DOHH2 (cell line): Measurements from ENCODE around the gene GTF3C2.

Experiments
- EZH2phosphoT487 ChIP-seq: fragments of 200-600 bp; sonication (generic); IDR thresholded peaks from 2 replicates; pipeline ENCODE4 v1.6.1; 2017; ENCODE audit warnings: borderline replicate concordance, mild to moderate bottlenecking, antibody characterized with exemption, low read length, moderate library complexity, mixed read lengths
- TF ChIP-seq, protein P1 (sequence below): fragments of 200-600 bp; sonication (generic); IDR thresholded peaks from one replicate; pipeline ENCODE4 v1.5.1; 2014; ENCODE audit warnings: antibody characterized with exemption, mild to moderate bottlenecking, low read depth, low read length; ENCODE audit not compliant: poor library complexity, severe bottlenecking

DNA sequence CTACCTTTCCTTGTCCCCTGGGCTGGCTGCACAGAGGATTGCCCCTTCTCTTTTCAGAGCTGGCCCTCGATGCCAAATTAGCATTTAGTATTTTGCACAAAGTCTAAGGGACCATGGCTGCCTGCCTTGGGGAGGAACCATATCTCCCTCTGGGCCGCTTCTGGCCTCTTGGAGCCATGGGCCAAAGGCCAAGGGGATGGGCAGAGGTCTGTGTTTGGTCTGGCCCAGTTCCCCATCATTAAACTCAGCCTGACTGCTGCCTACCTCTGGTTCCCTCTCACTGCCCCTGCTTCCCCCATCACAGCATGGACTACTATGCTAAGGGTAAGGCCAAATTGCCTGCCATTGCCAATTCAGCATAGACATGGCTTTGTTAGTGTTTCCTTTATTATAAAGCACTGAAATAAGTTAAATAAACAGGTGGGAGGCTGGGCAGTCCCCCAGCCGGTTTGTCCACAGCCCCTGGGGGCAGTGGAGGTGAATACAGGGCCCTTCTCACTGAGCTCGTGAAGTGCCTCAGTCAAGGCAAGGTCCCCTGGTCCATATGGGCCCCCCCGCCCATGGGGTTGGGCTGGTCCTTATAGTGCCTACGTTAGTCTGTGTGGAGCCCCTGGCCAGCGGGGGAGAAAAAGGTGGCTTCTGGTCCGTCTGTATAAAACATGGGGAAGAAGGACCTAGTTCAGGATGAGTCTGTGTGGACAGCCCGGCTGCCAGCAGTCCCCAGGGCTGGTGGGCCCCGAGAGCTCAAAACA, 20.5 kb upstream of the GTF3C2 start:
- TF ChIP-seq, protein P1, sequence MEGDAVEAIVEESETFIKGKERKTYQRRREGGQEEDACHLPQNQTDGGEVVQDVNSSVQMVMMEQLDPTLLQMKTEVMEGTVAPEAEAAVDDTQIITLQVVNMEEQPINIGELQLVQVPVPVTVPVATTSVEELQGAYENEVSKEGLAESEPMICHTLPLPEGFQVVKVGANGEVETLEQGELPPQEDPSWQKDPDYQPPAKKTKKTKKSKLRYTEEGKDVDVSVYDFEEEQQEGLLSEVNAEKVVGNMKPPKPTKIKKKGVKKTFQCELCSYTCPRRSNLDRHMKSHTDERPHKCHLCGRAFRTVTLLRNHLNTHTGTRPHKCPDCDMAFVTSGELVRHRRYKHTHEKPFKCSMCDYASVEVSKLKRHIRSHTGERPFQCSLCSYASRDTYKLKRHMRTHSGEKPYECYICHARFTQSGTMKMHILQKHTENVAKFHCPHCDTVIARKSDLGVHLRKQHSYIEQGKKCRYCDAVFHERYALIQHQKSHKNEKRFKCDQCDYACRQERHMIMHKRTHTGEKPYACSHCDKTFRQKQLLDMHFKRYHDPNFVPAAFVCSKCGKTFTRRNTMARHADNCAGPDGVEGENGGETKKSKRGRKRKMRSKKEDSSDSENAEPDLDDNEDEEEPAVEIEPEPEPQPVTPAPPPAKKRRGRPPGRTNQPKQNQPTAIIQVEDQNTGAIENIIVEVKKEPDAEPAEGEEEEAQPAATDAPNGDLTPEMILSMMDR, result no peak
- no peak for TF ChIP-seq EZH2phosphoT487
